ENCODE results near the gene KDM5A. TPM values are rescaled to one million over a fixed set of nuclear protein-coding genes. Genes with fewer than 3 reads are reported as not detected.

The KDM5A gene
- total and polyA plus RNA-seq, 10 of the 15 experiments (the other 5 are each of a cell fraction or from before 2014, with no cell fraction given): 9.0 to 59.9 (median 27.7) TPM

DNA sequence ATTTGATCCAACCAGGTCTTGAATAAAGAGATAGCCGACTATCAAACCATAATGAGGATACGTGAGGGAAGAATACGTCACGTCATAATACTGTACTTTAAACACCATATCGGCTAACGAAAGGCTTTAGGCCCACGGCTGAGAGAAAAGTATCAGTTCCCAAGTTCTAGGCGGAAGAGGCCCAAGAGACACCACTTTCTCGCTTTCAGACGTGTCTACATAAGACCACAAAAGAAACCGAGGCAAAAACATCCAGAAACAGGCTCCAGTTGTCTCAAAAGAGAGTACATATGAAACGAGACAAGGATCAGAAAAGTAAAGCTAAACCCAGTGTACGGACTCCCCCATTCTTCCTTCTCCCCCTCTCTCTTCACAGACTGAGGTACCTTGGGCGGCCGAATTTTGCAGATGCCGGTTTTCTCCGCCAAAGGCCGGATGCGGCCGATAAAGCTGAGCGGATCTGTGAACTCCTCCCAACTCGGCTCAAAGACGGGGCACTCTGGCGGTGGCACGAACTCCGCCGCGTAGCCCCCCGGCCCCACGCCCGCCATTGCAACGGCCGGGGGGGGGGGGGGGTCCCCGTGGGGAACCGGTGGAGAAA lies 479 bp downstream of the KDM5A start:
- Histone ChIP-seq H3K4me1 (ENCODE audit: control insufficient read depth, insufficient read depth, low read length) (no peaks in the 10 kb centered on the region), H3K4me2 (ENCODE audit: control insufficient read depth, insufficient read depth) (peak overlapping the region; percentile 62; the same call in 1 of the 2 replicates), H3K36me3 (ENCODE audit: control insufficient read depth in 2 of 2, insufficient read depth in 2 of 2, low read length in 1 of 2) (peaks cover 3 to 6% of the 10 kb centered on the region in 2 experiments; a peak in 3 of 4 replicates), H4K20me1 (ENCODE audit: control insufficient read depth, insufficient read depth) (no peaks in the 10 kb centered on the region), H3K9me3 (replicated peaks; ENCODE audit: control insufficient read depth, insufficient read depth, low read length) (no peaks in the 10 kb centered on the region), H3K27ac (ENCODE audit: control insufficient read depth, insufficient read depth) (peak overlapping the region; percentile 87), H3K79me2 (ENCODE audit: control insufficient read depth, insufficient read depth, low read length) (peaks cover 53% of the 10 kb centered on the region), H3K27me3 (replicated peaks in 1 of 2; ENCODE audit: control insufficient read depth in 2 of 2, insufficient read depth in 2 of 2, low read length in 1 of 2) (no peaks in the 10 kb centered on the region), H3K4me3 (peak overlapping the region; percentile 85), H2AFZ (ENCODE audit: control insufficient read depth, low read depth, low read length) (peak overlapping the region; percentile 98), H3K9ac (ENCODE audit: control insufficient read depth, insufficient read depth, low read length) (peak overlapping the region; percentile 76)
- intact Hi-C loops (cut with micrococcal nuclease; ENCODE audit: unreplicated experiment): loop anchor here (1.0 kb wide), 1 partner anchor 13 kb away; the partner anchor contains the start of gene CCDC77
- no peak for FAIRE-seq
- ATAC-seq: peak; percentile 64
- 0 out of 2 replicates have a peak, but pooled peaks have one; percentile 21 for TF ChIP-seq ZBED1 (IDR thresholded peaks at IDR 0.05; ENCODE audit: borderline replicate concordance)
- TF ChIP-seq YY1 (IDR thresholded peaks at IDR 0.05; ENCODE audit: low read depth, low read length): peak; percentile 90
- TF ChIP-seq CHD2 (IDR thresholded peaks at IDR 0.05; ENCODE audit: borderline replicate concordance, low read depth, low read length): no peak
- 0 out of 2 replicates have a peak, but pooled peaks have one; percentile 73 for TF ChIP-seq ASH2L (IDR thresholded peaks at IDR 0.05; ENCODE audit: borderline replicate concordance, low read depth)
- peak; percentile 37; the same call in 1 of the 2 replicates for TF ChIP-seq SPI1 (IDR thresholded peaks at IDR 0.05; ENCODE audit: borderline replicate concordance, insufficient read depth, low read depth, low read length)
- TF ChIP-seq NFYB (IDR thresholded peaks at IDR 0.05; ENCODE audit: insufficient read depth, low read depth, low read length): no peak
- TF ChIP-seq CREB1 (IDR thresholded peaks at IDR 0.05; ENCODE audit: low read depth): 0 out of 2 replicates have a peak, but pooled peaks have one; percentile 25
- TF ChIP-seq CBFB (IDR thresholded peaks at IDR 0.05; ENCODE audit: low read depth): peak; percentile 50; the same call in 1 of the 2 replicates
- TF ChIP-seq FOXM1 (IDR thresholded peaks at IDR 0.05; ENCODE audit: low read depth, low read length): 0 out of 2 replicates have a peak, but pooled peaks have one; percentile 51
- TF ChIP-seq ZSCAN29 (IDR thresholded peaks at IDR 0.05): peak; percentile 90
- TF ChIP-seq BACH1 (IDR thresholded peaks at IDR 0.05; ENCODE audit: borderline replicate concordance): peak; percentile 42; the same call in 1 of the 2 replicates
- TF ChIP-seq DPF2 (IDR thresholded peaks at IDR 0.05): peak; percentile 53; the same call in 1 of the 2 replicates
- TF ChIP-seq POU2F2 (IDR thresholded peaks at IDR 0.05; ENCODE audit: borderline replicate concordance, low read depth, low read length): no peak
- ChIA-PET RAD21 (ENCODE audit: unreplicated experiment) (interaction anchor here (0.6 to 1.6 kb wide), 3 partner anchors 12 to 66 kb away, joined by 5 to 7 read pairs (median 5); partner anchors contain the start of gene CCDC77), CTCF (interaction anchor here (1.4 to 1.7 kb wide), 2 partner anchors 13 to 64 kb away, joined by 4 to 5 read pairs; partner anchors contain the start of gene CCDC77), SMC1A (ENCODE audit: uncharacterized antibody, unreplicated experiment) (interaction anchor here (3.0 kb wide), 1 partner anchor 12 kb away, joined by 23 read pairs; the partner anchor contains the start of gene CCDC77), POLR2A (interaction anchor here (0.6 to 2.5 kb wide), 8 partner anchors 11 to 1215 kb away, joined by 3 to 23 read pairs (median 4); partner anchors contain the start of gene CCDC77)
- WGBS (ENCODE audit: insufficient coverage, insufficient replicate concordance, low lambda C conversion rate, missing lambda C conversion rate): under 1% methylated on average over 28 of the region's 35 CpGs
- in situ Hi-C loops (cut with MboI): no loop called here
- DNase-seq (ENCODE audit: low read depth, low spot score): no peak
- BruUV-seq (replicated peaks): TSS peak; percentile 80
